D341Med (cell line): ENCODE measurements around the gene CRYGC.

ENCODE experiments used
- DNase-seq: peaks from one replicate; pipeline ENCODE4 v3.0.0; 2012; ENCODE audit warnings: low spot score

The CRYGC gene

GRCh38 chr2:208093128-208093527 lies 36.5 kb downstream of the CRYGC start:
- DNase-seq: no peak

- DNase-seq: no peak
Measured at GRCh38 chr2:208092093-208092832, 37.4 kb downstream of the CRYGC start.

- no peak for DNase-seq
Measured at GRCh38 chr2:208090420-208090819, 39.2 kb downstream of the CRYGC start.

- no peak for DNase-seq
Measured at GRCh38 chr2:208086029-208086428, 43.6 kb downstream of the CRYGC start.

GRCh38 chr2:208083807-208084206 lies 45.8 kb downstream of the CRYGC start:
- DNase-seq: no peak
